WI38 (cell line): Measurements from ENCODE around the gene XK.
"Not testable (repeated sequence)": the region's sequence is repeated elsewhere in the genome, so short reads cannot be mapped to it uniquely, and the experiment has no call there.

ENCODE experiments used
- H3K4me3 ChIP-seq: 2 replicates; pipeline ENCODE4 v1.5.1; 2011; ENCODE audit warnings: low read depth, mild to moderate bottlenecking, control low read depth, low read length
- CTCF ChIP-seq: IDR thresholded peaks from 2 replicates; pipeline ENCODE4 v1.5.1; 2012; ENCODE audit warnings: low read depth, mild to moderate bottlenecking, control low read depth, low read length

The XK gene

GRCh38 chrX:37763400-37763799 is 77.8 kb downstream of the XK start:
- H3K4me3 ChIP-seq, result no peak overlapping the region
- no peak for TF ChIP-seq CTCF

GRCh38 chrX:37765507-37765906 is 79.9 kb downstream of the XK start:
- H3K4me3 ChIP-seq, result no peak overlapping the region
- no peak for TF ChIP-seq CTCF

- no peak overlapping the region for H3K4me3 ChIP-seq
- TF ChIP-seq CTCF, result no peak
Observed at GRCh38 chrX:37767430-37767829, 81.8 kb downstream of the XK start.

GRCh38 chrX:37768866-37769265 is 83.3 kb downstream of the XK start:
- not testable (repeated sequence) for H3K4me3 ChIP-seq

GRCh38 chrX:37776283-37776986 is 90.8 kb downstream of the XK start:
- H3K4me3 ChIP-seq, result no peak overlapping the region
- TF ChIP-seq CTCF, result no peak

- TF ChIP-seq CTCF, result no peak
- H3K4me3 ChIP-seq, result no peak overlapping the region
Observed at GRCh38 chrX:37776987-37777325, 91.4 kb downstream of the XK start.

- no peak for TF ChIP-seq CTCF
- no peak within 1 kb of the TSS for H3K4me3 ChIP-seq
Observed at GRCh38 chrX:37779857-37780256, 94.3 kb downstream of the XK start, which contains the start of gene CYBB. CYBB (plus strand) TSS chrX:37780059; CDS start chrX:37780078, 19 bp downstream.

- no peak for TF ChIP-seq CTCF
- no peak overlapping the region for H3K4me3 ChIP-seq
Observed at GRCh38 chrX:37781081-37781480, 95.5 kb downstream of the XK start.
